Measurements from ENCODE around the gene RHOT2.

GRCh38 chr16:674214-674881 lies 6.4 kb downstream of the RHOT2 start:
- no peak for TF ChIP-seq POLR2A (IDR thresholded peaks at IDR 0.05)
- no peak for TF ChIP-seq CTCF (IDR thresholded peaks at IDR 0.05)
